Spinal cord (tissue), 10 donors: ENCODE data around the gene ZFHX3. TPM values are rescaled to one million over a fixed set of nuclear protein-coding genes. Genes with fewer than 3 reads are reported as not detected.

ENCODE experiments used
- DNase-seq, 6 donors: peaks; one replicate each; pipeline versions ENCODE4 v3.0.0 to v3.0.0-alpha.2; 2013 to 2015; ENCODE audit warnings: low spot score in 6 of 6, low read depth in 4 of 6
- H3K27ac ChIP-seq: one replicate; pipeline ENCODE4 v1.5.1; 2013; ENCODE audit warnings: low read depth, low read length, control low read depth
- H3K27me3 ChIP-seq: one replicate; pipeline ENCODE4 v1.6.1; 2013; ENCODE audit warnings: low read length; ENCODE audit not compliant: control insufficient read depth, insufficient read depth
- H3K36me3 ChIP-seq: one replicate; pipeline ENCODE4 v1.6.1; 2013; ENCODE audit warnings: low read length; ENCODE audit not compliant: control insufficient read depth, insufficient read depth
- H3K4me1 ChIP-seq: one replicate; pipeline ENCODE4 v1.6.1; 2013; ENCODE audit warnings: low read length; ENCODE audit not compliant: control insufficient read depth, insufficient read depth
- H3K4me3 ChIP-seq: one replicate; pipeline ENCODE4 v1.5.1; 2013; ENCODE audit warnings: low read depth, low read length, control low read depth
- H3K9me3 ChIP-seq: one replicate; pipeline ENCODE4 v1.6.1; 2013; ENCODE audit warnings: low read length; ENCODE audit not compliant: control insufficient read depth, insufficient read depth
- WGBS: methylation state at CpG from one replicate; pipeline ENCODE4 v1.1.5; 2013; ENCODE audit warnings: missing lambda C conversion rate; ENCODE audit not compliant: insufficient coverage; 5-methylcytosine and 5-hydroxymethylcytosine counted together
- polyA plus RNA-seq, 2 donors: library from polyadenylated mRNA; unstranded; fragments of 120-200 nt; gene quantifications; one replicate each; pipeline ENCODE4 v1.2.1, GENCODE V29; 2013; ENCODE audit not compliant: insufficient read length in 2 of 2
- total RNA-seq, 2 donors: library from RNA; depleted of rRNA in 1 of 2; stranded (reverse); fragments of 120-200 nt in 1 of 2; fragments of >200 nt in 1 of 2; gene quantifications; one replicate each; pipeline versions ENCODE4 v1.2.3 to v1.2.4, GENCODE V29; 2013 to 2014
- donor health status: healthy.

ZFHX3 gene
- total and polyA plus RNA-seq, 4 donors, result 10.7 to 16.6 (median 13.1) TPM

GRCh38 chr16:73033271-73033998 lies 14.5 kb downstream of the ZFHX3 start:
- H3K9me3 ChIP-seq, result no peaks in the 10 kb centered on the region
- H3K27me3 ChIP-seq, result peaks cover 73% of the 10 kb centered on the region
- H3K27ac ChIP-seq, result no peak overlapping the region
- H3K4me1 ChIP-seq, result peaks cover 41% of the 10 kb centered on the region
- DNase-seq, result no peak
- H3K4me3 ChIP-seq, result no peak overlapping the region
- no peaks in the 10 kb centered on the region for H3K36me3 ChIP-seq
- 30% methylated on average over 9 of the region's 20 CpGs for WGBS

GRCh38 chr16:73032541-73033270 lies 15.2 kb downstream of the ZFHX3 start:
- Histone ChIP-seq H3K27ac (no peak overlapping the region), H3K4me3 (no peak overlapping the region), H3K36me3 (no peaks in the 10 kb centered on the region), H3K9me3 (no peaks in the 10 kb centered on the region), H3K27me3 (peaks cover 70% of the 10 kb centered on the region), H3K4me1 (peaks cover 47% of the 10 kb centered on the region)
- DNase-seq, result no peak
- 52% methylated on average over 7 of the region's 10 CpGs for WGBS

DNA sequence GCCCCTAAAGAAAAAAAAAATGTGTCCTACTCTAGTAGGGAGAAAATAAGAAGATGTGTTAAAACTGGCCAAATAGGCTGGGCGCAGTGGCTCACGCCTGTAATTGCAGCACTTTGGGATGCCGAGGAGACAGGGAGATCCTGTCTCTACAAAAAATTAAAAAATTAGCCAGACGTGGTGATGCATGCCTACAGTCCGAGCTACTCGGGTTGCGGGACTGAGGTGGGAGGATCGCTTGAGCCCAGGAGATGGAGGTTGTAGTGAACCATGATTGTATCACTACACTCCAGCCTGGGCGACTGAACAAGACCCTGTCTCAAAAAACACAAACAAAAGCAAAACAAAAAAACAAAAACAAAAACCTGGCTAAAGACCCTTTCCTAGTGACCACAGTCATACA lies 15.9 kb downstream of the ZFHX3 start:
- H3K4me3 ChIP-seq, result no peak overlapping the region
- DNase-seq, result no peak
- H3K27ac ChIP-seq, result no peak overlapping the region
- peaks cover 72% of the 10 kb centered on the region for H3K27me3 ChIP-seq
- H3K4me1 ChIP-seq, result peaks cover 47% of the 10 kb centered on the region
- no peaks in the 10 kb centered on the region for H3K9me3 ChIP-seq
- WGBS, result 74% methylated on average over 2 of the region's 9 CpGs
- H3K36me3 ChIP-seq, result no peaks in the 10 kb centered on the region

- no peak overlapping the region for H3K4me3 ChIP-seq
- H3K27me3 ChIP-seq, result peaks cover 68% of the 10 kb centered on the region
- no peaks in the 10 kb centered on the region for H3K36me3 ChIP-seq
- no peak overlapping the region for H3K27ac ChIP-seq
- WGBS, result 72% methylated on average over 9 of the region's 21 CpGs
- DNase-seq, result no peak
- peaks cover 44% of the 10 kb centered on the region for H3K4me1 ChIP-seq
- H3K9me3 ChIP-seq, result no peaks in the 10 kb centered on the region
These were observed 16.6 kb downstream of the ZFHX3 start for GRCh38 chr16:73031155-73031866.

GRCh38 chr16:73028721-73029361 lies 19.1 kb downstream of the ZFHX3 start:
- 59% methylated on average over 2 of the region's 9 CpGs for WGBS
- H3K27ac ChIP-seq, result no peak overlapping the region
- no peak overlapping the region for H3K4me3 ChIP-seq
- peaks cover 49% of the 10 kb centered on the region for H3K27me3 ChIP-seq
- H3K9me3 ChIP-seq, result no peaks in the 10 kb centered on the region
- DNase-seq, result no peak
- H3K36me3 ChIP-seq, result no peaks in the 10 kb centered on the region
- peaks cover 49% of the 10 kb centered on the region for H3K4me1 ChIP-seq

GRCh38 chr16:73028263-73028662 lies 19.7 kb downstream of the ZFHX3 start:
- Histone ChIP-seq H3K9me3 (no peaks in the 10 kb centered on the region), H3K27me3 (peaks cover 44% of the 10 kb centered on the region), H3K4me1 (peaks cover 49% of the 10 kb centered on the region), H3K36me3 (peaks cover 2% of the 10 kb centered on the region), H3K4me3 (no peak overlapping the region), H3K27ac (no peak overlapping the region)
- WGBS, result 88% methylated on average over 9 of the region's 9 CpGs
- DNase-seq, result no peak

GRCh38 chr16:73027685-73028111 lies 20.2 kb downstream of the ZFHX3 start:
- Histone ChIP-seq H3K27me3 (peaks cover 38% of the 10 kb centered on the region), H3K4me1 (peaks cover 43% of the 10 kb centered on the region), H3K4me3 (no peak overlapping the region), H3K36me3 (peaks cover 2% of the 10 kb centered on the region), H3K27ac (no peak overlapping the region), H3K9me3 (no peaks in the 10 kb centered on the region)
- peak in 1 of 6 donors; percentile 54 for DNase-seq
- WGBS, result 56% methylated on average over 5 of the region's 10 CpGs

- Histone ChIP-seq H3K9me3 (no peaks in the 10 kb centered on the region), H3K27me3 (peaks cover 36% of the 10 kb centered on the region), H3K36me3 (peaks cover 2% of the 10 kb centered on the region), H3K27ac (no peak overlapping the region), H3K4me1 (peaks cover 45% of the 10 kb centered on the region), H3K4me3 (no peak overlapping the region)
- no peak for DNase-seq
- WGBS, result 94% methylated on average over 6 of the region's 13 CpGs
These were observed 20.9 kb downstream of the ZFHX3 start for GRCh38 chr16:73026754-73027684.
